PFSK-1 (cell line): ENCODE data around the gene TMEM233.

Experiments used
- FOXP2 ChIP-seq: optimal IDR thresholded peaks from 2 replicates; pipeline ENCODE3; 2011; ENCODE audit warnings: borderline replicate concordance, control low read depth, inconsistent platforms; ENCODE audit not compliant: insufficient read depth; ENCODE audit errors: extremely low read length, extremely low read depth
- POLR2AphosphoS5 ChIP-seq: IDR thresholded peaks from 2 replicates; pipeline ENCODE4 v1.6.1; 2012; ENCODE audit warnings: low read depth, mild to moderate bottlenecking, control low read depth, low read length, moderate library complexity
- REST ChIP-seq, 2 experiments: IDR thresholded peaks; 2 replicates each; pipeline versions ENCODE4 v1.6.1 to v1.8.0; 2011 to 2012; ENCODE audit warnings: low read depth in 2 of 2, low read length in 2 of 2, control low read depth in 1 of 2, inconsistent platforms in 1 of 2, mild to moderate bottlenecking in 1 of 2, moderate library complexity in 1 of 2; ENCODE audit not compliant: insufficient read depth in 1 of 2
- SIN3A ChIP-seq: IDR thresholded peaks from 2 replicates; pipeline ENCODE4 v1.6.1; 2012; ENCODE audit warnings: mild to moderate bottlenecking, low read length, moderate library complexity, borderline replicate concordance; ENCODE audit not compliant: insufficient read depth
- TAF1 ChIP-seq: IDR thresholded peaks from 2 replicates; pipeline ENCODE4 v1.6.1; 2012; ENCODE audit warnings: low read length, control low read depth, borderline replicate concordance; ENCODE audit not compliant: insufficient read depth

The TMEM233 gene

GRCh38 chr12:119589634-119590033 is 3.9 kb upstream of the TMEM233 start:
- TF ChIP-seq REST (IDR thresholded peaks at IDR 0.05; ENCODE audit: insufficient read depth in 1 of 2, low read depth in 2 of 2, low read length in 2 of 2), result no peak
- TF ChIP-seq SIN3A, result no peak
- TF ChIP-seq TAF1, result no peak
- TF ChIP-seq POLR2AphosphoS5, result no peak
- TF ChIP-seq FOXP2, result no peak

GRCh38 chr12:119592232-119592631 is 1.3 kb upstream of the TMEM233 start:
- TF ChIP-seq REST (IDR thresholded peaks at IDR 0.05; ENCODE audit: insufficient read depth in 1 of 2, low read depth in 2 of 2, low read length in 2 of 2) (no peak), TAF1 (no peak), FOXP2 (no peak), SIN3A (no peak), POLR2AphosphoS5 (no peak)

GRCh38 chr12:119594399-119594730 is 791 bp downstream of the TMEM233 start:
- TF ChIP-seq POLR2AphosphoS5, result no peak
- no peak for TF ChIP-seq REST (IDR thresholded peaks at IDR 0.05; ENCODE audit: insufficient read depth in 1 of 2, low read depth in 2 of 2, low read length in 2 of 2)
- no peak for TF ChIP-seq TAF1
- no peak for TF ChIP-seq SIN3A
- no peak for TF ChIP-seq FOXP2

- no peak for TF ChIP-seq SIN3A
- no peak for TF ChIP-seq TAF1
- TF ChIP-seq FOXP2, result no peak
- TF ChIP-seq REST (IDR thresholded peaks at IDR 0.05; ENCODE audit: insufficient read depth in 1 of 2, low read depth in 2 of 2, low read length in 2 of 2), result no peak
- no peak for TF ChIP-seq POLR2AphosphoS5
Measured at GRCh38 chr12:119594772-119595445, 1.3 kb downstream of the TMEM233 start.

- TF ChIP-seq POLR2AphosphoS5 (no peak), REST (IDR thresholded peaks at IDR 0.05; ENCODE audit: insufficient read depth in 1 of 2, low read depth in 2 of 2, low read length in 2 of 2) (no peak), TAF1 (no peak), FOXP2 (no peak), SIN3A (no peak)
Measured at GRCh38 chr12:119598159-119598558, 4.6 kb downstream of the TMEM233 start.
